ENCODE results near the gene FEZF2. TPM values are rescaled to one million over a fixed set of nuclear protein-coding genes. Genes with fewer than 3 reads are reported as not detected.

Gene FEZF2
- total and polyA plus RNA-seq, 2 experiments from 2014 or later = not detected

GRCh38 chr3:62378921-62379320, 5.6 kb upstream of the FEZF2 start:
- DNase-seq (ENCODE audit: low spot score) = no peak
- Histone ChIP-seq H3K27me3 (peaks cover 96% of the 10 kb centered on the region), H3K4me3 (no peak overlapping the region), H2AFZ (no peak overlapping the region), H3K4me1 (ENCODE audit: insufficient read depth) (no peaks in the 10 kb centered on the region), H3K9me2 (replicated peaks; ENCODE audit: insufficient read depth) (no peaks in the 10 kb centered on the region), H3K36me3 (replicated peaks; ENCODE audit: insufficient read depth, low read depth) (no peaks in the 10 kb centered on the region), H4K20me1 (ENCODE audit: insufficient read depth, poor library complexity, severe bottlenecking) (no peaks in the 10 kb centered on the region), H3K27ac (no peak overlapping the region), H3K79me2 (no peaks in the 10 kb centered on the region), H3K9me3 (ENCODE audit: low read depth) (no peaks in the 10 kb centered on the region), H3K4me2 (peak overlapping the region; percentile 59)
- 5% methylated on average over 14 of the region's 14 CpGs for WGBS (ENCODE audit: low lambda C conversion rate, missing lambda C conversion rate)
- TF ChIP-seq, protein P1, sequence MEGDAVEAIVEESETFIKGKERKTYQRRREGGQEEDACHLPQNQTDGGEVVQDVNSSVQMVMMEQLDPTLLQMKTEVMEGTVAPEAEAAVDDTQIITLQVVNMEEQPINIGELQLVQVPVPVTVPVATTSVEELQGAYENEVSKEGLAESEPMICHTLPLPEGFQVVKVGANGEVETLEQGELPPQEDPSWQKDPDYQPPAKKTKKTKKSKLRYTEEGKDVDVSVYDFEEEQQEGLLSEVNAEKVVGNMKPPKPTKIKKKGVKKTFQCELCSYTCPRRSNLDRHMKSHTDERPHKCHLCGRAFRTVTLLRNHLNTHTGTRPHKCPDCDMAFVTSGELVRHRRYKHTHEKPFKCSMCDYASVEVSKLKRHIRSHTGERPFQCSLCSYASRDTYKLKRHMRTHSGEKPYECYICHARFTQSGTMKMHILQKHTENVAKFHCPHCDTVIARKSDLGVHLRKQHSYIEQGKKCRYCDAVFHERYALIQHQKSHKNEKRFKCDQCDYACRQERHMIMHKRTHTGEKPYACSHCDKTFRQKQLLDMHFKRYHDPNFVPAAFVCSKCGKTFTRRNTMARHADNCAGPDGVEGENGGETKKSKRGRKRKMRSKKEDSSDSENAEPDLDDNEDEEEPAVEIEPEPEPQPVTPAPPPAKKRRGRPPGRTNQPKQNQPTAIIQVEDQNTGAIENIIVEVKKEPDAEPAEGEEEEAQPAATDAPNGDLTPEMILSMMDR (IDR thresholded peaks at IDR 0.05; ENCODE audit: poor library complexity) = no peak

DNA sequence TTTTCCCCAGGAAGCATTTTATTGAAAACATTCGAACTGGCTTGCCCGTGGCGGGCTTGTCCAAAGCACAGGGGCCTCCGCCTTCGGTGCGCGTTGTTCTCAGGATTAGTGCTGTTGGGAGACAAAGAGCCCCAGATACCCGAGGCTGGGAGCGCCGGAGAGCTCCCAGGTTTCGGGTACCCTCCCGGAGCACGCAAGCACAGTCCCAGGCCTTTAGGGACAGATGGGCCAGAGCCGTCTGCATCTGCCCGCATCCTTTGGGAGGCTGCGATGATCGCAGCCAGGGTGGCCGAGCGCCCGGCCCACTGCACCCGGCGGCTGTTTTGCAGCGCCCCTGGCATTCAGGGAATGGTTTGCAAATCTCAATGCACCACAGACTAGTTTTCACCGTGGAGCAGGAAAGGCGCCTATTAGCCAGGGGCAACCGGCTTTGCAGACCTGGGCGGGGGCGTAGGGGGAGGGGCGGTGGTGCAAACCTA, 5.0 kb upstream of the FEZF2 start:
- Histone ChIP-seq H3K4me2 (peak overlapping the region; percentile 59), H3K27ac (no peak overlapping the region), H3K36me3 (replicated peaks; ENCODE audit: insufficient read depth, low read depth) (no peaks in the 10 kb centered on the region), H2AFZ (no peak overlapping the region), H3K4me1 (ENCODE audit: insufficient read depth) (no peaks in the 10 kb centered on the region), H3K4me3 (no peak overlapping the region), H3K27me3 (peaks cover 99% of the 10 kb centered on the region), H4K20me1 (ENCODE audit: insufficient read depth, poor library complexity, severe bottlenecking) (no peaks in the 10 kb centered on the region), H3K9me3 (ENCODE audit: low read depth) (no peaks in the 10 kb centered on the region), H3K9me2 (replicated peaks; ENCODE audit: insufficient read depth) (no peaks in the 10 kb centered on the region), H3K79me2 (no peaks in the 10 kb centered on the region)
- no peak for DNase-seq (ENCODE audit: low spot score)
- WGBS (ENCODE audit: low lambda C conversion rate, missing lambda C conversion rate) = 1% methylated on average over 29 of the region's 29 CpGs
- TF ChIP-seq EZH2 (IDR thresholded peaks at IDR 0.05; ENCODE audit: borderline replicate concordance) = peak; percentile 90
- TF ChIP-seq EZH2phosphoT487 (IDR thresholded peaks at IDR 0.05; ENCODE audit: low read depth, severe bottlenecking, unreplicated experiment) = peak; percentile 83
- TF ChIP-seq, protein P1 (IDR thresholded peaks at IDR 0.05; ENCODE audit: poor library complexity) = no peak

DNA sequence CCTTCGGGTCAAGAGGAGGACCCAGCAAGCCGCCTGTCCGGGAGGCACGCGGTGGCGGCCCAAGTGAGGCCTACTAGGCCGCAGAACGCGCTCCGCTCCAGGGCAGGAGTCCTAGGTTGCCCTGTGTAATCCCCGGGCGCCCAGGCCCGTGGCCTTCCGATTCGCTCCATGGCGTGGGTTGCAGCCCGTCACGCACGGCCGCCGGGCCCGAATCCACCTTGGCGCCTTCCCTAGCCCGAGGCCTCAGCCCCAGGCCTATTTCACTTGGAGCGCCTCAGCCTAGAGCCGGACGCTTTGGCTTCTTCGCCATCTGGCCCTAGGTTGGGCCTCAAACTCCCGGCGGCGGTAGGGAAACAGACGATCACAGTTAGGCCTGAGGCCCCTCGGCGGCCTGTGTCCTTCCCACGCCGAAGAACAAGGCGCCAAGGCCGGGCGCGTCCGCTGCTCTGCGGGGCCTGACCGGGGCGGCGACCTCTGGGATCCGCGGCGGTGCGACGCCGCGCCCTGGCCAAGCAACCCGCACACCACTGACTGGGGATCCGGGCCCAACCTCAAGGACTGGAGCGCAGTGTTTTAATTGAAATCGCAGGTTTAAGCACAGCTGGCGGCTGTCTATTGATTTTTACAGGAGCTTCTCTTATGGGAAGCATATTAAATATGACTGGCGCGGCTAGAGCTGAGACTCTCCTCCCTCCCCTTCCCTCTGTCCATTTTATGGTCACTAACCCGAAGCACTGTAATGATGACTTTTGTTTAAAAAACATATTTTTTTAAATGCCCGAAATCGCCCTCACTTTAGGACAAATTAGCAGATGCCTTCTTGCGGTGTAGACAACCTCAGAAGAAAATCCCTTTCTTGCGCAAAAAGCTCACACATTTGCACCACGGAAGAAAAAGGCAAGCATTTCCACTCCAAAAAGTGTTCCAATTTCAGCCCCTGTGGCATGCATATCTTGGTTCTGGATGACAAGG, 3.8 kb upstream of the FEZF2 start:
- Histone ChIP-seq H3K4me3 (no peak overlapping the region), H3K79me2 (no peaks in the 10 kb centered on the region), H3K27me3 (peaks cover 98% of the 10 kb centered on the region), H3K36me3 (replicated peaks; ENCODE audit: insufficient read depth, low read depth) (no peaks in the 10 kb centered on the region), H4K20me1 (ENCODE audit: insufficient read depth, poor library complexity, severe bottlenecking) (no peaks in the 10 kb centered on the region), H2AFZ (no peak overlapping the region), H3K9me3 (ENCODE audit: low read depth) (no peaks in the 10 kb centered on the region), H3K27ac (no peak overlapping the region), H3K9me2 (replicated peaks; ENCODE audit: insufficient read depth) (no peaks in the 10 kb centered on the region), H3K4me1 (ENCODE audit: insufficient read depth) (no peaks in the 10 kb centered on the region), H3K4me2 (no peak overlapping the region)
- TF ChIP-seq, protein P1 (IDR thresholded peaks at IDR 0.05; ENCODE audit: poor library complexity) = no peak
- TF ChIP-seq EZH2 (IDR thresholded peaks at IDR 0.05; ENCODE audit: borderline replicate concordance) (peak; percentile 80), EZH2phosphoT487 (IDR thresholded peaks at IDR 0.05; ENCODE audit: low read depth, severe bottlenecking, unreplicated experiment) (peak; percentile 93)
- DNase-seq (ENCODE audit: low spot score) = no peak
- 14% methylated on average over 65 of the region's 65 CpGs for WGBS (ENCODE audit: low lambda C conversion rate, missing lambda C conversion rate)
